HepG2 (cell line): ENCODE measurements around the gene CAGE1. TPM values are rescaled to one million over a fixed set of nuclear protein-coding genes. Genes with fewer than 3 reads are reported as not detected.

Experiments used
- CHCHD3 ChIP-seq: sonication (generic); formaldehyde crosslinking; IDR thresholded peaks from 2 replicates; pipeline ENCODE4 v1.8.0; 2022; ENCODE audit warnings: mild to moderate bottlenecking, missing genetic modification reagents, moderate library complexity
- DMAP1 ChIP-seq: IDR thresholded peaks from 2 replicates; pipeline ENCODE4 v1.6.1; 2016
- IKZF5 ChIP-seq: IDR thresholded peaks from 2 replicates; pipeline ENCODE4 v1.6.1; 2018; ENCODE audit warnings: missing genetic modification reagents, mild to moderate bottlenecking, missing compliant biosample characterization
- MED1 ChIP-seq: sonication (generic); formaldehyde crosslinking; IDR thresholded peaks from 2 replicates; pipeline ENCODE4 v1.4.0; 2020; ENCODE audit warnings: missing genetic modification reagents
- MYNN ChIP-seq: sonication (generic); formaldehyde crosslinking; IDR thresholded peaks from 2 replicates; pipeline ENCODE4 v1.4.0; 2020; ENCODE audit warnings: mild to moderate bottlenecking, low read depth, missing genetic modification reagents
- SCMH1 ChIP-seq: sonication (generic); formaldehyde crosslinking; IDR thresholded peaks from 2 replicates; pipeline ENCODE4 v1.9.0; 2021; ENCODE audit warnings: missing genetic modification reagents, mild to moderate bottlenecking, borderline replicate concordance
- SP1 ChIP-seq, 2 experiments: fragments of 450-650 bp in 1 of 2; sonication (generic) in 1 of 2; formaldehyde crosslinking in 1 of 2; IDR thresholded peaks; 2 replicates each; pipeline versions ENCODE4 v1.4.0 to v1.6.1; 2016 to 2020; ENCODE audit warnings: missing genetic modification reagents in 1 of 2
- TBX2 ChIP-seq: sonication (generic); formaldehyde crosslinking; IDR thresholded peaks from 2 replicates; pipeline ENCODE4 v1.5.0; 2020; ENCODE audit warnings: missing genetic modification reagents, mild to moderate bottlenecking, borderline replicate concordance
- ZFAT ChIP-seq: sonication (generic); formaldehyde crosslinking; conservative IDR thresholded peaks from 2 replicates; pipeline ENCODE4 v1.8.1; 2023; ENCODE audit warnings: missing genetic modification reagents, inconsistent platforms
- ZNF362 ChIP-seq: sonication (generic); formaldehyde crosslinking; IDR thresholded peaks from 2 replicates; pipeline ENCODE4 v1.4.0; 2020; ENCODE audit warnings: missing genetic modification reagents, mild to moderate bottlenecking, borderline replicate concordance
- ZNF562 ChIP-seq: sonication (generic); formaldehyde crosslinking; IDR thresholded peaks from 2 replicates; pipeline ENCODE4 v1.8.0; 2022; ENCODE audit warnings: missing genetic modification reagents, borderline replicate concordance
- ZNF652 ChIP-seq: IDR thresholded peaks from 2 replicates; pipeline ENCODE4 v1.6.1; 2016; ENCODE audit warnings: low read depth, borderline replicate concordance
- ZNF672 ChIP-seq: sonication (generic); formaldehyde crosslinking; IDR thresholded peaks from 2 replicates; pipeline ENCODE4 v1.8.1; 2022; ENCODE audit warnings: missing genetic modification reagents
- polyA plus RNA-seq, 8 experiments: library from polyadenylated mRNA; depleted of rRNA in 3 of 8; stranded (reverse) in 7 of 8; unstranded in 1 of 8; fragments of >200 nt; fragmentation: Illumina TruSeq in 4 of 8; extraction: Trizol in 4 of 8; gene quantifications; 2 replicates each; pipeline versions ENCODE4 v1.2.1 to v1.2.3, GENCODE V29; 2011 to 2016; ENCODE audit warnings: low read depth in 4 of 8, missing spikeins in 1 of 8, mixed read lengths in 1 of 8; ENCODE audit not compliant: insufficient read depth in 1 of 8
- total RNA-seq, 5 experiments: library from RNA; depleted of rRNA; stranded (reverse); fragments of >200 nt; fragmentation: Illumina TruSeq; extraction: Trizol; gene quantifications; 2 replicates each; pipeline ENCODE4 v1.2.3, GENCODE V29; 2016; ENCODE audit warnings: low read depth in 1 of 5
- TF ChIP-seq, protein P1 (sequence below): sonication (generic); formaldehyde crosslinking; IDR thresholded peaks from 2 replicates; pipeline ENCODE4 v1.5.0; 2020; ENCODE audit warnings: mild to moderate bottlenecking, missing genetic modification reagents
- TF ChIP-seq, protein P2 (sequence below): sonication (generic); formaldehyde crosslinking; IDR thresholded peaks from 2 replicates; pipeline ENCODE4 v1.8.0; 2022; ENCODE audit warnings: missing genetic modification reagents, mild to moderate bottlenecking, moderate library complexity, borderline replicate concordance
- TF ChIP-seq, protein P3 (sequence below): sonication (generic); formaldehyde crosslinking; IDR thresholded peaks from 2 replicates; pipeline ENCODE4 v1.8.0; 2022; ENCODE audit warnings: low read depth, missing genetic modification reagents
- TF ChIP-seq, protein P4 (sequence below): sonication (generic); formaldehyde crosslinking; IDR thresholded peaks from 2 replicates; pipeline ENCODE4 v1.9.0; 2021; ENCODE audit warnings: missing genetic modification reagents, mild to moderate bottlenecking, borderline replicate concordance

Gene CAGE1
- total and polyA plus RNA-seq, 2 of the 13 experiments (the other 11 are each of a cell fraction or from before 2014, with no cell fraction given), result 0.03 to 0.15 TPM

- TF ChIP-seq, protein P1, sequence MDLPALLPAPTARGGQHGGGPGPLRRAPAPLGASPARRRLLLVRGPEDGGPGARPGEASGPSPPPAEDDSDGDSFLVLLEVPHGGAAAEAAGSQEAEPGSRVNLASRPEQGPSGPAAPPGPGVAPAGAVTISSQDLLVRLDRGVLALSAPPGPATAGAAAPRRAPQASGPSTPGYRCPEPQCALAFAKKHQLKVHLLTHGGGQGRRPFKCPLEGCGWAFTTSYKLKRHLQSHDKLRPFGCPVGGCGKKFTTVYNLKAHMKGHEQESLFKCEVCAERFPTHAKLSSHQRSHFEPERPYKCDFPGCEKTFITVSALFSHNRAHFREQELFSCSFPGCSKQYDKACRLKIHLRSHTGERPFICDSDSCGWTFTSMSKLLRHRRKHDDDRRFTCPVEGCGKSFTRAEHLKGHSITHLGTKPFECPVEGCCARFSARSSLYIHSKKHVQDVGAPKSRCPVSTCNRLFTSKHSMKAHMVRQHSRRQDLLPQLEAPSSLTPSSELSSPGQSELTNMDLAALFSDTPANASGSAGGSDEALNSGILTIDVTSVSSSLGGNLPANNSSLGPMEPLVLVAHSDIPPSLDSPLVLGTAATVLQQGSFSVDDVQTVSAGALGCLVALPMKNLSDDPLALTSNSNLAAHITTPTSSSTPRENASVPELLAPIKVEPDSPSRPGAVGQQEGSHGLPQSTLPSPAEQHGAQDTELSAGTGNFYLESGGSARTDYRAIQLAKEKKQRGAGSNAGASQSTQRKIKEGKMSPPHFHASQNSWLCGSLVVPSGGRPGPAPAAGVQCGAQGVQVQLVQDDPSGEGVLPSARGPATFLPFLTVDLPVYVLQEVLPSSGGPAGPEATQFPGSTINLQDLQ (CRISPR knock-in tag), result peak; percentile 87
- TF ChIP-seq SP1 (IDR thresholded peaks at IDR 0.05) (no peak), SP1 (CRISPR knock-in tag; IDR thresholded peaks at IDR 0.05) (no peak), SCMH1 (CRISPR knock-in tag) (no peak), ZFAT (no peak), DMAP1 (CRISPR knock-in tag) (peak; percentile 100), IKZF5 (CRISPR knock-in tag) (peak; percentile 92), ZNF362 (CRISPR knock-in tag) (0 out of 2 replicates have a peak, but pooled peaks have one; percentile 49), ZNF562 (CRISPR knock-in tag) (peak; percentile 81; the same call in 1 of the 2 replicates), MED1 (CRISPR knock-in tag) (peak; percentile 74), CHCHD3 (CRISPR knock-in tag) (peak; percentile 80; the same call in 1 of the 2 replicates), TBX2 (CRISPR knock-in tag) (peak; percentile 95), MYNN (CRISPR knock-in tag) (0 out of 2 replicates have a peak, but pooled peaks have one; percentile 36), ZNF652 (CRISPR knock-in tag) (0 out of 2 replicates have a peak, but pooled peaks have one; percentile 42), ZNF672 (CRISPR knock-in tag) (peak; percentile 90)
- TF ChIP-seq, protein P2, sequence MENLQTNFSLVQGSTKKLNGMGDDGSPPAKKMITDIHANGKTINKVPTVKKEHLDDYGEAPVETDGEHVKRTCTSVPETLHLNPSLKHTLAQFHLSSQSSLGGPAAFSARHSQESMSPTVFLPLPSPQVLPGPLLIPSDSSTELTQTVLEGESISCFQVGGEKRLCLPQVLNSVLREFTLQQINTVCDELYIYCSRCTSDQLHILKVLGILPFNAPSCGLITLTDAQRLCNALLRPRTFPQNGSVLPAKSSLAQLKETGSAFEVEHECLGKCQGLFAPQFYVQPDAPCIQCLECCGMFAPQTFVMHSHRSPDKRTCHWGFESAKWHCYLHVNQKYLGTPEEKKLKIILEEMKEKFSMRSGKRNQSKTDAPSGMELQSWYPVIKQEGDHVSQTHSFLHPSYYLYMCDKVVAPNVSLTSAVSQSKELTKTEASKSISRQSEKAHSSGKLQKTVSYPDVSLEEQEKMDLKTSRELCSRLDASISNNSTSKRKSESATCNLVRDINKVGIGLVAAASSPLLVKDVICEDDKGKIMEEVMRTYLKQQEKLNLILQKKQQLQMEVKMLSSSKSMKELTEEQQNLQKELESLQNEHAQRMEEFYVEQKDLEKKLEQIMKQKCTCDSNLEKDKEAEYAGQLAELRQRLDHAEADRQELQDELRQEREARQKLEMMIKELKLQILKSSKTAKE (CRISPR knock-in tag), result peak; percentile 82
- TF ChIP-seq, protein P3, sequence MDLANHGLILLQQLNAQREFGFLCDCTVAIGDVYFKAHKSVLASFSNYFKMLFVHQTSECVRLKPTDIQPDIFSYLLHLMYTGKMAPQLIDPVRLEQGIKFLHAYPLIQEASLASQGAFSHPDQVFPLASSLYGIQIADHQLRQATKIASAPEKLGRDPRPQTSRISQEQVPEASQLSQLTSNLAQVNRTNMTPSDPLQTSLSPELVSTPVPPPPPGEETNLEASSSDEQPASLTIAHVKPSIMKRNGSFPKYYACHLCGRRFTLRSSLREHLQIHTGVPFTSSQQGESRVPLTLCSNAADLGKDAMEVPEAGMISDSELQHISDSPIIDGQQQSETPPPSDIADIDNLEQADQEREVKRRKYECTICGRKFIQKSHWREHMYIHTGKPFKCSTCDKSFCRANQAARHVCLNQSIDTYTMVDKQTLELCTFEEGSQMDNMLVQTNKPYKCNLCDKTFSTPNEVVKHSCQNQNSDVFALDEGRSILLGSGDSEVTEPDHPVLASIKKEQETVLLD, result peak; percentile 89
- TF ChIP-seq, protein P4, sequence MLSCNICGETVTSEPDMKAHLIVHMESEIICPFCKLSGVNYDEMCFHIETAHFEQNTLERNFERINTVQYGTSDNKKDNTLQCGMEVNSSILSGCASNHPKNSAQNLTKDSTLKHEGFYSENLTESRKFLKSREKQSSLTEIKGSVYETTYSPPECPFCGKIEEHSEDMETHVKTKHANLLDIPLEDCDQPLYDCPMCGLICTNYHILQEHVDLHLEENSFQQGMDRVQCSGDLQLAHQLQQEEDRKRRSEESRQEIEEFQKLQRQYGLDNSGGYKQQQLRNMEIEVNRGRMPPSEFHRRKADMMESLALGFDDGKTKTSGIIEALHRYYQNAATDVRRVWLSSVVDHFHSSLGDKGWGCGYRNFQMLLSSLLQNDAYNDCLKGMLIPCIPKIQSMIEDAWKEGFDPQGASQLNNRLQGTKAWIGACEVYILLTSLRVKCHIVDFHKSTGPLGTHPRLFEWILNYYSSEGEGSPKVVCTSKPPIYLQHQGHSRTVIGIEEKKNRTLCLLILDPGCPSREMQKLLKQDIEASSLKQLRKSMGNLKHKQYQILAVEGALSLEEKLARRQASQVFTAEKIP, result no peak; the same call in 1 of the 2 replicates
Measured at GRCh38 chr6:7389451-7390225, at the start of gene CAGE1, which contains the start of gene RIOK1 (continued).
